ENCODE data around the gene DCHS1. TPM values are rescaled to one million over a fixed set of nuclear protein-coding genes. Genes with fewer than 3 reads are reported as not detected.

The DCHS1 gene
- total and polyA plus RNA-seq, 2 experiments from 2014 or later: 1.1 to 6.4 TPM

GRCh38 chr11:6632116-6633073, 23.2 kb downstream of the DCHS1 start:
- Histone ChIP-seq H3K27ac (no peak overlapping the region), H3K27me3 (replicated peaks; ENCODE audit: insufficient read depth) (no peaks in the 10 kb centered on the region), H2AFZ (no peak overlapping the region), H3K4me2 (ENCODE audit: unreplicated experiment) (no peak overlapping the region), H3K4me3 (no peak overlapping the region), H3K36me3 (ENCODE audit: low read depth) (no peaks in the 10 kb centered on the region), H3K4me1 (ENCODE audit: insufficient read depth) (peaks cover 8% of the 10 kb centered on the region), H3K79me2 (ENCODE audit: insufficient read depth) (no peaks in the 10 kb centered on the region), H3K9me2 (ENCODE audit: insufficient read depth) (no peaks in the 10 kb centered on the region), H4K20me1 (ENCODE audit: insufficient read depth) (no peaks in the 10 kb centered on the region), H3K9me3 (ENCODE audit: low read depth) (no peaks in the 10 kb centered on the region), H3F3A (ENCODE audit: insufficient read depth) (peaks cover 17% of the 10 kb centered on the region), H3K9ac (no peak overlapping the region)
- TF ChIP-seq EZH2phosphoT487 (IDR thresholded peaks at IDR 0.05; ENCODE audit: insufficient read depth, low read depth): no peak
- TF ChIP-seq EZH2 (IDR thresholded peaks at IDR 0.05; ENCODE audit: insufficient read depth, poor library complexity, severe bottlenecking): no peak
- 86 to 88% methylated on average over 29 of the region's 29 CpGs for WGBS, 2 experiments (ENCODE audit: low coverage in 1 of 2, low lambda C conversion rate in 2 of 2, missing lambda C conversion rate in 2 of 2)
- in situ Hi-C loops (cut with MboI): no loop called here
- DNase-seq: no peak

GRCh38 chr11:6631361-6631890, 24.2 kb downstream of the DCHS1 start:
- Histone ChIP-seq H3K4me2 (ENCODE audit: unreplicated experiment) (no peak overlapping the region), H3K36me3 (ENCODE audit: low read depth) (no peaks in the 10 kb centered on the region), H3K9me2 (ENCODE audit: insufficient read depth) (no peaks in the 10 kb centered on the region), H3K4me1 (ENCODE audit: insufficient read depth) (peaks cover 7% of the 10 kb centered on the region; the same call in 1 of the 2 replicates), H3K4me3 (no peak overlapping the region), H4K20me1 (ENCODE audit: insufficient read depth) (no peaks in the 10 kb centered on the region), H3K9ac (no peak overlapping the region), H3K79me2 (ENCODE audit: insufficient read depth) (no peaks in the 10 kb centered on the region), H3F3A (ENCODE audit: insufficient read depth) (peaks cover 9% of the 10 kb centered on the region), H3K9me3 (ENCODE audit: low read depth) (no peaks in the 10 kb centered on the region), H3K27ac (no peak overlapping the region), H3K27me3 (replicated peaks; ENCODE audit: insufficient read depth) (no peaks in the 10 kb centered on the region), H2AFZ (no peak overlapping the region)
- DNase-seq: no peak
- TF ChIP-seq EZH2 (IDR thresholded peaks at IDR 0.05; ENCODE audit: insufficient read depth, poor library complexity, severe bottlenecking) (no peak), EZH2phosphoT487 (IDR thresholded peaks at IDR 0.05; ENCODE audit: insufficient read depth, low read depth) (no peak)
- 90 to 92% methylated on average over 11 of the region's 11 CpGs for WGBS, 2 experiments (ENCODE audit: low coverage in 1 of 2, low lambda C conversion rate in 2 of 2, missing lambda C conversion rate in 2 of 2)
- in situ Hi-C loops (cut with MboI): no loop called here

- in situ Hi-C loops (cut with MboI): no loop called here
- no peaks in the 10 kb centered on the region for H3K36me3 ChIP-seq (ENCODE audit: low read depth)
- 96% methylated on average over 27 to 28 of the region's 28 CpGs for WGBS, 2 experiments (ENCODE audit: low coverage in 1 of 2, low lambda C conversion rate in 2 of 2, missing lambda C conversion rate in 2 of 2)
Observed at GRCh38 chr11:6630632-6631291, 24.8 kb downstream of the DCHS1 start.

GRCh38 chr11:6629892-6630631, 25.5 kb downstream of the DCHS1 start:
- peaks cover 6% of the 10 kb centered on the region for H3F3A ChIP-seq (ENCODE audit: insufficient read depth)
- no peak overlapping the region for H2AFZ ChIP-seq
- H3K9ac ChIP-seq: no peak overlapping the region
- DNase-seq: no peak
- TF ChIP-seq EZH2phosphoT487 (IDR thresholded peaks at IDR 0.05; ENCODE audit: insufficient read depth, low read depth) (no peak), EZH2 (IDR thresholded peaks at IDR 0.05; ENCODE audit: insufficient read depth, poor library complexity, severe bottlenecking) (no peak)
- H3K4me3 ChIP-seq: no peak overlapping the region
- H4K20me1 ChIP-seq (ENCODE audit: insufficient read depth): no peaks in the 10 kb centered on the region
- 0 out of 2 replicates have a peak, but pooled peaks cover 1% of the 10 kb centered on the region for H3K4me1 ChIP-seq (ENCODE audit: insufficient read depth)
- in situ Hi-C loops (cut with MboI): no loop called here
- H3K27me3 ChIP-seq (replicated peaks; ENCODE audit: insufficient read depth): no peaks in the 10 kb centered on the region
- no peaks in the 10 kb centered on the region for H3K79me2 ChIP-seq (ENCODE audit: insufficient read depth)
- no peaks in the 10 kb centered on the region for H3K9me3 ChIP-seq (ENCODE audit: low read depth)
- H3K36me3 ChIP-seq (ENCODE audit: low read depth): no peaks in the 10 kb centered on the region
- H3K4me2 ChIP-seq (ENCODE audit: unreplicated experiment): no peak overlapping the region
- WGBS, 2 experiments (ENCODE audit: low coverage in 1 of 2, low lambda C conversion rate in 2 of 2, missing lambda C conversion rate in 2 of 2): 91 to 95% methylated on average over 55 to 102 of the region's 102 CpGs
- no peak overlapping the region for H3K27ac ChIP-seq
- H3K9me2 ChIP-seq (ENCODE audit: insufficient read depth): no peaks in the 10 kb centered on the region

More at GRCh38 chr11:6630632-6631291, 24.8 kb downstream of the DCHS1 start:
- Histone ChIP-seq H3K9ac (no peak overlapping the region), H3K4me1 (ENCODE audit: insufficient read depth) (peaks cover 7% of the 10 kb centered on the region; the same call in 1 of the 2 replicates), H3K4me2 (ENCODE audit: unreplicated experiment) (no peak overlapping the region), H3K9me3 (ENCODE audit: low read depth) (no peaks in the 10 kb centered on the region), H2AFZ (no peak overlapping the region), H3K4me3 (no peak overlapping the region), H3K9me2 (ENCODE audit: insufficient read depth) (no peaks in the 10 kb centered on the region), H3K27ac (no peak overlapping the region), H3K79me2 (ENCODE audit: insufficient read depth) (no peaks in the 10 kb centered on the region), H3K27me3 (replicated peaks; ENCODE audit: insufficient read depth) (no peaks in the 10 kb centered on the region), H4K20me1 (ENCODE audit: insufficient read depth) (no peaks in the 10 kb centered on the region), H3F3A (ENCODE audit: insufficient read depth) (peaks cover 9% of the 10 kb centered on the region)
- DNase-seq: no peak
- TF ChIP-seq EZH2phosphoT487 (IDR thresholded peaks at IDR 0.05; ENCODE audit: insufficient read depth, low read depth) (no peak), EZH2 (IDR thresholded peaks at IDR 0.05; ENCODE audit: insufficient read depth, poor library complexity, severe bottlenecking) (no peak)
